ENCODE measurements around the gene NPSR1.
"Not testable (repeated sequence)": the region's sequence is repeated elsewhere in the genome, so short reads cannot be mapped to it uniquely, and the experiment has no call there.

NPSR1 gene

DNA sequence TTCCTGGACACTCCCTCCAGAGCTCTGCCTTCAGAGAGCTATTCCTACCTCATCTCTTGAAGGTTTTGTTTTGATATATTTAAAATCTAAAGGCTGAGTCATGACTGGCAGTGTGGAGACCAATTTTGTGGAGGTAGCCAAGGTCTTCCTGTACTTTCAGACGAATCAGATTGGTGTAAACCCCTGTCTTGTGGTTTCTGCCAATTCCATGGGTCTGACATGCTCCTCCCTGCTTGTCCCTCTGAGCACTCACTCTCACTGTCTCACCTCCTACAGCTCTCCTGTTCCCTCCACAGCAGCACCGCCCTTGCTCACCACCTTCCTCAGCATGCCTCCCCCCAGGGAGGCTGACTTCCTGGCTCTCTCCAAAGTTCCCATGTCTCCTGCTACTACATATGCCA, 179.8 kb downstream of the NPSR1 start:
- no peak for DNase-seq (ENCODE audit: low read depth)

DNA sequence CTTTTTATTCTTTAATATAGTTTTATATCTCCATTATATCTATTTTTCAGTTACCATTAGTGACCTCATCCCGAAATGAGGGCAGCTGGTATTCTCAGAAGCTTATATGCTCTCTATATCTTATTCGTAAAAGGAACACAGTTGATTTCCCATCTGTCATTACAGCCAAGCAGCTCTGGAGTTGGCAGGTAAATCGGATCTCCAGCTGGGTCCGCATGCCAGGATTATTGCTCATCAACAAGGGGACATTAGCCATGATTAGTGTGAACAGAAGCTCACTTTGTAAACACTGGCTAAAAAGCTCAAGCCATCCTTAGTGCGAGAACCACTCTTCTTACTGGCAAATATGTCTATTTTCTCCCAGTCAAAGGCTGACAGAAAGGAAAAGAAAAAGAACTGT, 180.3 kb downstream of the NPSR1 start:
- no peak for DNase-seq (ENCODE audit: low read depth)

DNA sequence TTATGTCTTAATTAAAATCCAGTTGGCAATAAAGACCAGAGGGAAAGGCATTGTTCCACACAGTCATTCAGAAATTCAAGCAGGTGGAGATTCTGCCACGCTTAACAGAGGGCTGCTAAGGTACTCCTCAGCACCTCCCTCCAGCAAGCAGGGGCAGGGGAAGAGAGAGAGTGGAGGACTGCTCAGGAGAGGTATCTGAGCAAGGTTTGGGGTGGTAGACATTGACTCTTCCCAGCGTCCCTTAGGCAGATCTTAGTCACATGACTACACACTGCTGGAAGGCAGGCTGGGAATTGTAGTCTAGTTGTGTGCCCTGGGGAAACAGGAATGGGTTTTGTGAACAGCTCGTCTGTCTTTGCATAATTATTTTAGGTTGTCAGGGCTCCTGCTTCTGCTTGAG, 181.6 kb downstream of the NPSR1 start:
- DNase-seq (ENCODE audit: low read depth), result no peak

DNA sequence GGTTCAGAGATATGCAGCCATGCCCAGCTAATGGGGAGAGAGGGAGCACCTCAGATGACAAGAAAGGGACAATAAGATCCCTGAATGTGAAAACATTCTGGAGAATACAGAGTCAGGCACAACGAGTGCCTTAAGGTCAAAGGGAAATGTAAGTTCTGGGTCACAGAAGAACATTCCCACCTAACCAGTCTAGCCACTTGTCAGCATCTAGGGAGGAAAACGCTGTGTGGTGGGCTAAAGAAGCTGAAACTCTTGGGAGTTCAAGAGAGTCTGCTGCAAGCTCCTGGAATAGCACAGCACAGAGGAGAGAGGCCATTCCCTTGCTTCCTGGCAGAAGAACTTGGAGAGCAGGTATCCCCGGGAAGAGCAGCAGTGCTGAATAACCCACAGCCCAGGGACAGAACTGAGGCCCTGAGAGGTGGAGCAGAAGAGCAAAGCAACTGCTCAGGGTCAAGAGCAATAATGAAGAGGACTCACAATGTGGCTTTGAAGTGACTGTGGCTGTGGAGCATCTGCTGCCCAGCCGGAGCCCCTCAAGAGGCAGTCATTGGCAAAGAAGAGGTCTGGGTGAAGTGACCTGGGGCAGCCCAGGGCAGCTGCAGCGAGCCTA, 182.3 kb downstream of the NPSR1 start:
- DNase-seq (ENCODE audit: low read depth), result no peak

DNA sequence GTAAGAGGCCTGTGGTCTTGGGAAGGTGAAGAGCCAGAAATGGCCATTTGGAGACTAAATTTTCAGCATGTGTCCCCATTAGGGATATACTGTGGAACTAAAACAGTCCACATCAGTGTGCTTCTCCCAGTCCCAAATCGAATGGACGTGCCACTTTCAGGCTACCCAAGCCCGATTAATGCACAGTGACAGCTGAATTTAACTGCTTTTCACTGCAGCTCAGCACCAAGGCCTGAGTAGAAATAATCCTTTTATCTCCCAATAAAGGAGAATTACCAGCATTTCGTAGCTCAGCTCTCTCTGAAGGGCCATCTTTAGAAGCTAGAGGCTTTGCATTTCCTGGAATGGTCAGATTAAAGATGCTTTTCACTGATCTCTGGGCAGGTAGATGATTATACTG, 183.3 kb downstream of the NPSR1 start:
- DNase-seq (ENCODE audit: low read depth), result no peak

DNA sequence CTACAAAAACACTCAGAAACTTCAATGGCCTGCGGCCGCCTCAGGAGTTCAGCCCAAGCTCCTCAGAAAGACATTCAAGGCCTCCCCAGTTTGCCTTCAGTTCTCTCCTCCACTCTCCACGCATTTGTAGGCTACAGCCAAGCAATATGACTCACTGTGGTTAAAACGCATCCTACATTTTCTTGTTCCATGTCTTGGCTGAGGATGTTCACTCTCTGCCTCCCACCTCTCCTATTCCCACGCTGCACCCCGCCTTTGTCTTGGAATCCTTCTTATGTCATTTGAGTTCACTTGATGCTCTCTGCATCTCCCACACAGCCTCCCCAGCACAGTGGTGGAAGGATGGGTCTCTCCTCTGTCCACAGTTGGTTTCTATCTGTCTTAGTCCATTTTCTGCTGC, 184.8 kb downstream of the NPSR1 start:
- DNase-seq (ENCODE audit: low read depth), result no peak

DNA sequence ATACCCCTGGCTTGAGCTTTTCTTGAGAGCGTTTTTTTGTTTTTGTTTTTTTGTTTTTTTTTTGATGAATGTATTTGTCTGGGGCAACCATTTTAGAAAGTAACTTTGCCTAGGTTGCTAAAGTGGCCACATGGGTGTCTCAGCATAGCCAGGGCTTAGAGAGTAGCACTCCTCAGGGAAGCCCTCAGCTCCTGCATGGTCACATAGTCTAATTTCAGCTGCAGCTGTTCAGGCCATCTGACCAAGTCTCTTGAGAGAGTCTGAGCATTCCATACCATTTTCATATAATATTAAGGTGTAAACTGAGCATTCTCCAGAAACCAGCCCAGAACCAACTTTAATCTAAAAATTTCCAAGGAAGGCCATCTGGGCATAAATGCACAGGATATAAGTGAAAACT, 186.4 kb downstream of the NPSR1 start:
- DNase-seq (ENCODE audit: low read depth), result no peak

DNA sequence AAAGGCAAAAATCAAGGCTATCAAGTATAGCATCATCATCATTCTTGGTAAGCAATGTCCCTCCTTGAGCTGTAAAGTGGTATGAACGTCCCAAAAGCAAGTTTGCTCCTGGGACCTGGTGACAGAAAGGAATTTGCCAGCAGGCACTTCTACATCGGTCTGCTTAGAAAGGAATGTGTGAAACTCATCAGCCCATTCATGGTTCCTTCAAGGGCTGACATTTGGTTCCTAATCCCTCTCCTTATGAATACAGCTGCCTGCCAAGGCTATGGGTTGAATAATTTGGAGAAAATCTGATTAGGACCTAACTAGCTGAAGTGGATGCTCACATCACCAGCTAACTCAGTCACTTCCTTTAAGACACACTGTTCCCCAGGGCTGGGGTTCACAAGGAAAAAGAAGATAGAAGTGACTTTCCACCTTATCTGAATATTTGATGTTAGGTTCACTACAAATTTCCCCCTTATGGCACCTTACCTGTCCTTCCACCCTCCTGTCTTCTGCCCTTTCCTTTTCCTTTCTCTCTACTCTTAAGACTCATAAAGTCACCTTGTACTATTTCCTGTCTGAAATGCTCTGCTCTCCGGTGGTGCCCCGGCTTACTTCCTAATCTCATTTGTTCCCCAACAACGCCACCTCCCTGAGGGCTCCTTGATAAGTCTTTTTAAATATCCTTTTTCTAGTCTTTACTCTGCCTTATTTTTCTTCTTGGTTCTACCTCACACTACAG, 187.1 kb downstream of the NPSR1 start:
- no peak for DNase-seq (ENCODE audit: low read depth)

DNA sequence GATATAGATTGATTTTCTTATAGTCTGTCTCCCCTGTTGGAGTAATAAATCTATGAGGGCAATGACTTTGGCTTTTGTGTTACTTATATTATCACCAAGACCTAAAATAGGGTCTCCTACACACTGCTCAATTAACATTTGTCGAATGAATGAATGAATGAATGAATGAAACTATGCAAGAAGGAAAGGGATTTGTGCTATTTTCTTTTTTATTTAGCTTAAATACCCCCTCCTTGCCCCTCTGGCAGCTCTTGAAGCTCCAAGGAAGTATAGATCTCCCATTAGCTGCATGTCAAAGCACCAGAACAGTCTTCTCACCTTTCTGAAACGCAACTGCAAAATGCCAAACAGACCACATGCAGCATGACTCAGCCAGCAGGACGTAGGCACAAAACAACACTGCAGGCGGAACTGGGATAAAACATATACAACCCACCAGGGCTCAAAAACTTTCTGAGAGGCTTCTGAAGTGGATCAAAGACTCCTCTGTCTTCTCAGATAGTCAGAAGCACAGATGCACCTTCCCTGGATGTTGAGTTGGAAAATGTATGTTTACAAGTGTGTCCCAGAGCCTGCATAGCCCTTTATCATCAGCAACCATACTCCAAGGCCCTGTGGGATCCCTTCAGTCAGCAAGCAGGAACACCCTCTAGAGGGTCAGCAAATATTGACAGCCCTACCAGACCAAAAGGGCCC, 187.8 kb downstream of the NPSR1 start:
- no peak for DNase-seq (ENCODE audit: low read depth)

DNA sequence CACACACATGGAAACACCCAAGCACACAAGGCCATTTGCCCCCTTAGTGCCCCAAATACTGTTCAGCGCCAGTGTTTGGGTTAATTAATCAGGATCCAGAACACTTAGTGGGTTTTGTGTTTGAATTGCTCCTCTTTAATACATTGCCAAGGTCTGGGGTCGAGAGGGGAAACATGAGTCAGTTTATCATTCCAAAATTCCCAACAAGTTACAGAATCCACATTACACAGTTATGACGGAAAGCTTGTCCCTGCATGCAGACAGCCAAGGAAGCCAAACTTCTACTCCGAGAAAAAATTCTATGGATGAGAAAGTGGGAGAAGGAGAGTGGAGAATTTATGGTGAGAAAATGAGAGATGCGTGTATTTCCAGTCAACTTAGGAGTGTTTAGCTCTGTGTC, 189.0 kb downstream of the NPSR1 start:
- no peak for DNase-seq (ENCODE audit: low read depth)

DNA sequence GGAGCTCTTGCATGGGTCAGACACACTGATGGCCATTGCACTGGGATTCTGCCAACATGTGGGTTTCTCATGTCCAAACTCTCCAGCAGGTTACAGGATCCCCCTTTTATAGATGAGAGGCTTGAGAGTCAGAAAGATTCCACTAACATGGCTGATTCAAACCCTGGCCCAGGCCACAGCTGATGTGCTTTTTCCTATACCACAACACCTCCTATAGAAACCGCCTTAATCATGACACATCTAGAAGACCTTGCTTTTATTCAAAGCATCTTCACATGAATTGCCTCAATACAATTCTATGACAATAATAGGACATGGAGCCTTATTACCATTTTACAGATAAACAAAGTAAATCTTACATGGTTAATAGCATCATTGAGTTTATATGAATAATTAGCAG, 190.7 kb downstream of the NPSR1 start:
- no peak for DNase-seq (ENCODE audit: low read depth)

DNA sequence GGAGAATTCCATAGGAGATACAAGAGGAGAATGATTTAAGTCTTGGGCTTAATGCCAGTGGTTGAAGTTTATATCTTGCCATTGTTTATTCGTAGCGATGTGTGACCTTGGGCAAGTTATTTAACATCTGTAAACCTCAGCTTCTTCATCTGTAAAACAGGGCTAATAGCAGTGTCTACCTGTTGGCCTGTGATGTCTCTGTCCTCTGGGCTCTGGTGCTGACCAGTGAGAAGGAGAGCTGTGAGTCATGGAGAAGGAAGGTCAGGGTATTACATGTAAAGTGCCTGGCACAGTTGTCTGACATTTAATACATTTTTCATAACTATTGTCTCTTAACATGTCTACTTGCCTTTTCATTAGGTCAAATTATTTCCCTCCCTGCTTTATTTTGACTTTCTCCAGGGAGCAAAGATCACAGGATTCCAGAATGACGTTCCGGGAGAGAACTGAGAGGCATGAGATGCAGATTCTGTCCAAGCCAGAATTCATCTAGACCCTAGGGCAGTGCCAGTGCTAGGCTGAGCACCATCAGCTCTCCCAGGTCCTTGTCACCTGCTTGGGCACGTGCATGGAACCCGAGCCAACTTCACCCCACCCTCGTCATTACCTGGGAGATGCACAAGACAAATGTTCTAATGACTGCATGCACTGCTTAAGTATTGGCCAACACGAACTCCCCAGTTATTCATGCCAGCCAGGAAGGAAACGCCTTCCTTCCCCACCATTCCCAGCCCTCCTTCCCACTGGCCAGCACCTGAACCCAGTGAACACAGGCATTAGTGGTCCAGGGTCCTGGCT, 191.3 kb downstream of the NPSR1 start:
- DNase-seq (ENCODE audit: low read depth), result peak; percentile 11

DNA sequence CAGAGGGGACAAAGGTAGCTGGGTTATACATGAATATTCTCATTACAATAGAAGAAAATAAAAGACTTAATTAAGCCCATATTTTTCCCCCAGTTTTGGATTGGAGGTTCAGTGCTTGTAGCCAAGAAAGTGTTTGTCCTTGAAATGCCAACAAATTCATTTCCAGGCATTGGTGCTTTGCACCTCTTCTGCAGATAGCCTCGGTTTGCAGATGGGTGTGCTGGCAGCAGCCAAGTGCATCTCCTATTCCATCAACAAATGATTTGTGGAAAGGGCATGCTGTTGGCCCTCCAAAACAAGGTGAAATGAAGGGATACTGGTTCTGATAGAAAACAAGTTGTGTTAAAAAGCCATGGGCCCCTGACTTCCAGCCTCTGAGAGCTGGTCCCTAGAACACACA, 192.0 kb downstream of the NPSR1 start:
- no peak for DNase-seq (ENCODE audit: low read depth)

DNA sequence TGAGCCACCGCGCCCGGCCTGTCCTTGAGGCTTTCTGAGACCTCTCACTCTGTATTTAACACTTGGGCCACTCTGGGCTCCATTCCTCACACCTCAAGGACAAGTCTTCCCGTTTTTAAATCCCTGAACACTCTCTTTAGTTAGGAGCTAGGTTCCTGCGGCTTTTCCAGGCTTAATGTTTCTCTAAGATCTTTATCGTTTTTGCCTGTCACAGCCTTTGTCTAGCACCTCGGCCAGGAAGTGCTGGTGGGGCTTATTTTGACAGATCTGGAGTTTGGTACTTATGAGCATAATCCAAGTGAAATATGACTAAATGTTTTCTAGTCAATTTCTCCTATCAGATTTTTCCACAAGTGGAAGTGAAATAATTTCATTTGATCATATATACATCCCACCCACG, 192.7 kb downstream of the NPSR1 start:
- DNase-seq (ENCODE audit: low read depth), result peak; percentile 27

DNA sequence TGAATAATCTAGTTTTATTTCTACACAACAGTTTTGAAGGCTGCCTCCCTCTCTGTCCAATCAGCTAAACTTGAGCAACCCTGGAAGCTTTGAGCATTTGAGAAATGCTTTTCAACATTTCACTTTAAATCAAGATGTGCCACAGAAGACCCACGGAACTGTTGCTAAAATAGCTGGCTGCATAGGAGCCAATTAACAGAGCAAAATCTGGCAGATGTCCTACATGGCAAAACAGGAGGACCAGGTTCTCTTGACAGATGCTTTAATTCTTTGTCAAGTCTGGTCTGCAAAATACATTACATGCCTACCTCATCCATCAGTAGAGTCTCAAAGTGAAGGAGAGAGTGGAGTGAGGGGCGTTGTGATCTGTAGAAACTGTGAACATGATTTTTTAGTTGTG, 193.4 kb downstream of the NPSR1 start:
- DNase-seq (ENCODE audit: low read depth), result no peak

DNA sequence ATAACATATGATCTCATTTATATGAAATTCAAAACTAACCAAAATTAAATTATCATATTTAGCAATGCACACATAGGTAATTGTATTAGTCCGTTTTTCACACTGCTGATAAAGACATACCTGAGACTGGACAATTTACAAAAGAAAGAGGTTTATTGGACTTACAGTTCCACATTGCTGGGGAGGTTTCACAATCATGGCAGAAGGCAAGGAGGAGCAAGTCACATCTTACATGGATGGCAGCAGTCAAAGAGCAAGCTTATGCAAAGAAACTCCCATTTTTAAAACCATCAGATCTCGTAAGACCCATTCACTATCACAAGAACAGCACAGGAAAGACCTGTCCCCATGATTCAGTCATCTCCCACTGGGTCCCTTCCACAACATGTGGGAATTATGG, 200.4 kb downstream of the NPSR1 start:
- not testable (repeated sequence) for DNase-seq (ENCODE audit: low read depth)

DNA sequence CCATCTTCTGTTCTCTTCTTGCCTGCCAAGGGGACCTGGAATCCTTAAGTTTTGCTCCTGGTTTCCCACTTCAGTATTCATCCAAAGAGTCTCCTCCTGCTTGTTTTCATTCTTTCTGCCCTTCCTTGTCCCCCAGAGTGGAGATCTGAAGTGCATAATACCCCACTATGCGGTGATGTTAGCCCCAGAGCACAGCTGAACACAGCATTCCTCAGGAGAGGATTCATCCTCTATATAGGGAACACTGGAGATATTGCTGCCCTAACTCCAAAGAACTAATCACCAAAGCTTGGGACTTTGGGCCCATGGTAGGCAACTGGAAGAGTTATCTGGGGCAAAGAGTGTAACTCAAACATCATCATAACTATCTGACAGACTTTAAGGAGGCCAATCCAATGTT, 201.3 kb downstream of the NPSR1 start:
- not testable (repeated sequence) for DNase-seq (ENCODE audit: low read depth)

DNA sequence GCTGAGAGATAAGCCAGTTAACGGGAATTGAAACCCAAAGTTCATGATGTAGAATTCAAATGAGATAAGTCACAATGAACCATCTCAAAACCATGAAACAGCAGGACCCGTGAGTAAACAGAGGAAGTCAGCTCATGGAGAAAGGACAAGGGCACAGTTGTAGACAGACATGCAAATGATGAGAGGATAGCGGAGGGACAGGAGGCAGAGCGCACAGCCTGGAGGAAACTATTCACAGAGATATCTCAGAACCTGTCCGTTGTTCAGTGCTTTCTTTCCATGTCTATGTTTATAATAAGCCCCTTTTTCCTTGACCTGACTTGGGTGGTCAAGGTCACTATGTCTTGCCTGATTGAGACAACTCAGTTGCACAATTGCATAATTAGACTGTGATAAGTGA, 208.2 kb downstream of the NPSR1 start:
- not testable (repeated sequence) for DNase-seq (ENCODE audit: low read depth)

DNA sequence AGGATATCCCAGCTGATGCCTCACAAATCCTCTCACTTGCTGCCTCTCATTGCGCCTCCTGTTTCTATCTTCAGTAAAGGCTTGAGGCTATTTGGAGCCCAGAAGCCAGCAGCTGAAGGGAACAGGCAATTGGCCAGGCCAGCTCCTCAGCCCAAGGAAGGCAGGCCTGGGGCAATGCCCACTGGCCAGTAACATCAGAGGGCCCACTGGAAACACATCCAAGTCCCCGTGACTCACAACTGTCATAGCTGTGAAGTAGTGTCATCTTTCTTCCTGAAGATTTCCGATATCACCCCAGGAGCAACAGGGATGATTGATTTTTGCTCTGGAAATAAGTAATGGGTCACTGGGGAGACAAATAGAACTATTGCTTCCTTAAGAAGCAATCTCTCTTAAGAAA, 209.3 kb downstream of the NPSR1 start:
- not testable (repeated sequence) for DNase-seq (ENCODE audit: low read depth)

DNA sequence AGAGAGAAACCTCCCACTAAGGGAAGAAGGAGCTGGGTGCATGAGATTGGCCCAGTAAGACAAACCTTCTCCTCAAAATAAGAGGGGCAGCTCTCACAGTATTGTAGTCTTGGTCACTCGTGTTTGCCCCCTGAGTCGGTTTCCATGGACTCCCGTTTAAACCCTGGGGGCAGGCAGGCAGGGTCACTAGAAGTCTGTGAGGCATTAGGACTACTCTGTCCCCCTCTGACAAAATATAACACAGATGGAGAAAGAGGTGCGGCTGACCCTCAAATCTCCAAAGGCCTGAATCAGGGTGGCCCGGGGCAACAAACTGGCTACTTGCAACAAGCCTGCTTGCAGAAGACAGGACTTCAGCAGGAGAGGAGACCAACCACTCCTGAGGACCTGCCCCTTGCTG, 210.6 kb downstream of the NPSR1 start:
- not testable (repeated sequence) for DNase-seq (ENCODE audit: low read depth)

DNA sequence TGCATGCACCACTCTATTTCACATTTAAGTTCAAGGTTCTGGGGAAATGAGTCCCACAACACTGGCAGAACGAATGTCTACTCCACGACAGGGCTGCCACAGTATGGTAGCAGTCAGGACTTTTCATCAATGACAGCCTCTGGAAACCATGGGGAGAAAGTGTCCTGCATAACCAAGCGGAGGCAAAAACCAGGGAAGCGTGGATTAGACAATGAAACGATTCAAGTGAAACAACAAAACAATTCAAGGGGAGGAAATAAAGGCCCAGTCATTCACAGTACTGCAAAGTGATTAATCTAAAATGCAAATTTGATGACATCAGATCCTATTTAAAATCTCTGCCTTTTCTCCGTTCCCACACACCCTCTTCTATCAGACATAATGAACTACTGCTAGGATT, 211.0 kb downstream of the NPSR1 start:
- DNase-seq (ENCODE audit: low read depth), result no peak

DNA sequence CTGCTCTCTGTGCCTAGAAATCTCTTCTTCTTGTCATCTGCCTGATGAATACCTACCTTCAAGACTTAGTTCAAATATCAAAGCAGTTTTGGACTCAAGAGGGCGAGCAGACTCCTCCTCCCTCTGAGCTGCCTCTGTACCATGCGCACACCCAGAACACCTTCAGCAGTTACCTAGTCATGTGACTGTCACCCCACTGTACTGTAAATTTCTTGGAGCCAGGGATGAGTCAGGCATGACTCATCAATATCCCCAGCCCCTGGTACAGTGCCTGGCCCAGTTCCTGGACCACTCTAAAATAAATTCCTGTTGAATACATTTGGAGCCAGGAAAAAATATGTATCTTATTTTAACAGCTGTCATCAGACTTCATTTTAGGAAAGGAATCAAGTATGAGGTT, 212.0 kb downstream of the NPSR1 start:
- DNase-seq (ENCODE audit: low read depth), result not testable (repeated sequence)

DNA sequence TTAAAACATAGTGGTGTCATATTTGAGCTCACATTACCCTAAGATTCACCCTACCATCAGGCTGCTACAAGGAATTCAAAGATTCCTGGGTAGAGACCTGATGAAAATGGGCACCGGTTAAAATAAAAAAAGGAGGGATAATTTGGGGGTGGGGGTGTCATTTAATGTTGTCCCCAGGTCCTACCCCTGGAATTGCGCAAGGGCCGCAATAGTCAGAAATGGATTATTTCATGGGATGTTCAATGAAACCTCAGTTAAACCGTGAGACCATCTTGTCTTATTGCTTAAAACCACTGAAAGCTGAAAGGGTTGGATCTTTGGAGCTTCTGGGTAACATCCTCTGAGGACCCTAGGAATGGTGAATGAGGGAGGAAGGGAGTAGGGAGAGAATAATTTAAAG, 216.3 kb downstream of the NPSR1 start:
- not testable (repeated sequence) for DNase-seq (ENCODE audit: low read depth)

Data from EH (cell line).